GM18519 (cell line): ENCODE measurements around the gene EHD1.

Source experiments
- ATAC-seq: cut with Tn5 transposase; IDR thresholded peaks from one replicate; pipeline ENCODE4 v1.9.1; 2021; ENCODE audit warnings: mild to moderate bottlenecking, moderate library complexity; ENCODE audit not compliant: unreplicated experiment, low FRiP score

The EHD1 gene

DNA sequence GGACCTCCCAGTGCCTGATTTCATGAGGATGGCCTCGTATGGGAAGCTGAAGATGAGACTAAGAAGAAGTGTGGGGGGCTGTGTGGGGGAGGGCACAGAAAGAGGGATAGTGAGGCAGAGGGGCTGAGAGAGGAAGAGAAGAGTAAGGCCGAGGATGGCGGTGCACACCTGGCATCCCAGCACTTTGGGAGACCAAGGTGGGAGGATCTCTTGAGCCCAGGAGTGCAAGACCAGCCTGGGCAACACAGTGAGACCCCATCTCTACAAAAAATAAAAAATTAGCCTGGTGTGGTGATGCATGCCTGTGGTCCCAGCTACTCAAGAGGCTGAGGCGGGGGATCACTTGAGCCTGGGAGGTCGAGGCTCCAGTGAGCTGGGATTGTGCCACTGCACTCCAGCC, 13.5 kb upstream of the EHD1 start:
- no peak for ATAC-seq

DNA sequence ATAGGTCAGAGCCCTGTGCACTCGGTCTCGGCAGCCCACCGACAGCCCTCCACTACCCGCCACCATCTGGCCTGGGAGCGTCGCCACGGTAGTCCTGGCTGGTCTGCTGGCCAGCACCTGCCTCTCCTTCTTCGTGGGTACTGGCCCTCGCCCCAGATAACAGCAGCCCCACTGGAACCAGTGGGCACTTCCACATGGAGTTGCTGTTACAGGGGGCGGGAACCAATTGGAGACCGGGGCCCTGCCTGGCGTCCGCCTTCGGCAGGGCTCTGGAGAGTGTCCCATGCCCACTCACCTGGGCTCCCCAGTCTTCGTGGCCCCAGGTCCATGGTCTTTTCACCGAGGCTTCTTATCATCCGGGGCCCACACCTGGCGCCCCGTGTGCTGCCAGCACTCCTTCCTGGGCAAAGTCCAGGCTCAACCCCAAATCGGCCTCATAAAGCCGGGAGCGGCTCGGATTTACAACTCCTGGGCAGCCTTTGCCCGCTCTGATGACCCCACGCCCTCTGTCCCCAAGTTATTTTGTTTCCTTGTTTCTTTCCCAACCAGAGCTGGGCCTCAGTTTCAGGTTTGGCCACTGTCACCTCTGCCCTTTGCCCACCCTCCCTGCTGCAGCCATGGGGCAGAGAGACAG, 12.9 kb upstream of the EHD1 start:
- no peak for ATAC-seq

DNA sequence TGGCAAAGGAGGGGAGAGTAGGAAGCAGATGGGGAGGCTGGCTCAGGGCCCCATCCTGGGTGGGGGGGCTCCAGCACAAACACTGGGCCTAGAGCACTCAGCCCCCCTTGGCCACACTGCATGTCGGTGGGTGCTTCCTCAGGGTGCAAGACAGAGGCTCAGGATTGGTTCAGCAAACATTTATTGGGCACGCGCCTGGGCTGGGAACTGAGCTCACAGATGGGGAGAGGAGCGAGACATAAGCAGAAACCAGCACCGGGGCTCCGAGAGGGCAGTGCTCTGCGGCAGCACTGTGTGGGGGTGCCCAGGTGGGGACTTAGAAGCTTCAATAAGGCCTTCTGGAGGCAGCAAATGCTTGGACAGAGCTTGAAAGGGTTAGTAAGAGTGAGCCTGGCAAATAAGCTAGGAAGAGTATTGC, 12.1 kb upstream of the EHD1 start:
- ATAC-seq = no peak

DNA sequence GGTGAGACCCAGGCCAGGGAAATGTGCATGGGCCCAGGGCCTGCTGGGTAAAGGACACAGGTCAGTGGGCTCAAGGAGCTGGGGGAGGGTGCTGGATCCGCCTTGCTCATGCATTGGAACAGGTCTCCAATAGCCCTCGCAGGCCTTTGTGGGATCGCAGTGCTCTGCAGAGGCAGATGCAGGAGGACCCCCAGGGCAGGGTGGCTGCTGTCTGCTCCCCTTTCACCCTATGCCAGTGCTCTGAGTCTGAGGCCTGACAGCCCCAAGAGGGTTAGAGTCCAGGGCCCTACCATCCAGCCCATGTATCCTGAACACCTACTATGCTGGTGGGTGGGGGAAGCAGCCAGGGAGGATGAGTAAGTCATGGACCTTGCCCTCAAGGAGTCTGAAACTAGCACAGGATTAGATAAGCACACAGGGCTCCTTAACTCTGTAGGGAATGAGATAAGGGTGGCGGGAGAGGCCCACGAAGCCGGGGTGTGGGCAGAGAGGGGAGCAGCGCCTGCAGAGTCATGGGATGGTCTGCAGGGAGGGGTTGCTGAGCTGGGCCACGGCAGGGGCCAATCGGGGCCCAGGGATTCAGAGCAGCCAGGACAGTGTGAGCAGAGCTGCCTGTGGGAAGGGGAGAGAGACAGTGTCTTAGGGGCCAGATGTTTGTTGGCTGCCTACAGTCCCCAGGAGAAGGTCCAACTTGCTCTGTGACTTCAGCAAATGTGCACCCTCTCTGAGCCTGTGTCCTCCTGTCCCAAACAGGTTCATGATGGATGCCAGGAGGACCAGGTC, 10.5 kb upstream of the EHD1 start:
- ATAC-seq = no peak

DNA sequence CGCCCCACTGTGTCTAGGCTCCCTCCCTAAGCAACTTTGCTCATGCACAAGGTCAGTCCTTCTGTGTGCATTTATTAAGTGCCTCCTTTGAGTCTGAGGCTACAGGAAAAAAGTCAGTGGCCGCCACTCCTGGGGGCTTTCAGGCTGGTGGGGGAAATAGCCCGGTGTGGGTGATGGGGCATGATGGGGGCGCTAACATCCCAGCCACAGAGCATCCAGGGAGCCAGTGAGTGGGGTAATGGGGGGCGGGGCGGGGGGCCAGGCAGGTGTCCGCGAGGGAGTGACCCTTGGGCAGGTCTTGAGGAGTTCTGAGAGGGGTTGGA, 9.9 kb upstream of the EHD1 start:
- ATAC-seq = no peak

DNA sequence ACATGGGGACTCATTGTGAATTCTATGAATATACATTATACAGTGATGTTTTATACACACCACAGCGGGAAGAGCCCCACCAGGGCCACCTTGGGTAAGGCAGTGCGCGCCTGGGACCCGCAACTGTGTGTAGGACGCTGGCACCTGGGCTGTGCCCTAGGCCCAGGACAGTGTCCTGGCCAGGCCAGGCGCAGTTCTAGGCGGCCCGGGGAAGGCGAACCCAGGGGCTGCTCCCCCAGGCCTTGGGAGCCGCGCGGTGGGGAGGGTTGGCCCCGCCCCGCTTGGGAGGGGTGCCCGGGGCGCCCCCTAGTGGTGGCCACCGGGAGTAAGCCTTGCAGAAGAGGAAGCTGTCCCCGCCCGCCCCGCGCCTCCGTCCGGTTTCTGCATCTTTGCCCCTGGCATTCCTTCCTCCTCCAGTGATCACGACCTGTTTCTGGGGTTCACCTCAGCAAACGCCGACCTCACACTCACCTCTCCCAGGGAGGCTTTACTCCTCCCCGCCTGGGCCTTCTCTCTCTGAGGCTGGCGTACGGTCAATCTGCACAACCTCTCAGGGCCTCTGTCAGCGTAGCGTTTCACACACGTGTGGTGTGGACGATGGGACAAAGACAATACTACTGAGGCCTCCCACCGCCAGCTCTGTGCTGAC, 9.5 kb upstream of the EHD1 start:
- no peak for ATAC-seq

DNA sequence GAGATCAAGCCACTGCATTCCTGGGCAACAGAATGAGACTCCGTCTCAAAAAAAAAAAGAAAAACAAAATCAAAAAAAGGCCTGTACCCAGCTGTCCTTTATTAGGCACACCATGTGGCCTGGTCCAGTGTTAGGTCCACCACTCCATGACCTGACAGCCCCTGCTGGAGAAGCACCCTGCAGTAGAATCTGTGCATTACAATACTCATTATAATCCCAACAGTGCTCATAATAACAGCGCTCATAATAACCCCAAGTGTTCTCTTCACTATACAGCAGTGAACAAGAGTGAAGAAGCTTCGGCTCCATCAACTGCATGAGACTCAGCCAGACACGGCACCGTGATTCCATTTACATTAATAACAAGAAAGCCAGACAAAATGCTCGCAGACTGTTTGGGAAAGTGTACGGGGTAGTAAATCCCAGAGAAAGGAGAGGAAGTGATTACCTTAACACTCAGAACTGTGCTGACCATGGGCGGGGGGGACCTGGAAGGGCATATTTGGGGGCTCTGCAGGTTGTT, 8.9 kb upstream of the EHD1 start:
- ATAC-seq = no peak

DNA sequence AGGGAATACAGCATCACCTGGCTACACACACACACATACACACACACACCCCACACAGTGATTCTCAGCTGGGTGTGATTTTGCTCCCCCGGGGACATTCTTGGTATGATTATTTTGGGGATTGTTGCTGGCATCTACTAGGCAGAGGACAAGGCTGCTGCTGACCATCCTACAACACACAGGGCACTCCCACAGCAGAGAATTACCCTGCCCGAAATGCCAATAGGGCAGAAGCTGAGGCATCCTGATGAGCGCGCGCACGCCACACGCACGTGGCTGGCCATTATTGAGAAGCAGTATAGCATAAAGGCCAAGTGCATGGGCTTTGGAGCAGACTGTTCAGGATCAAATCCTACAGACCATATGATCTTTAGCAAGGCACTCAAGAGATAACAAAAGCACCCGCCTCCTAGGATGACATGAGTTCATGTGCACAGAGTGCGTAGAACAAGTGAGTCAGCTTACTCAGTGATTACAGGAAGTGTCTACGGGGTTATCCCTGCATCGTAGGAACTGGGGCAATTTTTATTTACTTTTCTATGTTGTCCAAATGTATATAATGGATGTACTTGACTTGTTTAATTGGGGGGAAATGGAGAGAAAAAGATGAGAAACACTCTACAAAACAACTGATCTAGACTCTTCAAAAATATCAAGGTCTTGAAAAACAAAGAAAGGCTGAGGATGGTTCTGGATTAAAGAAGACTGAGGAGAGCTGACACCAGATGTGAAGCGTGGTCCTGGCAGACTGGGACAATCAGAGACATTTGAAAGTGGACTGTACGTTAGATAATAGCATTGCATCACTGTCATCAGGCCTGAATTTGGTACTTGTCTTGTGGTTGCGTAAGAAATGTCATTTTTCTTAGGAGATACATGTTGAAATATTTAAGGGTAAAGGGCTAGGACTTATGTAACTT, 7.2 kb upstream of the EHD1 start:
- ATAC-seq = no peak

DNA sequence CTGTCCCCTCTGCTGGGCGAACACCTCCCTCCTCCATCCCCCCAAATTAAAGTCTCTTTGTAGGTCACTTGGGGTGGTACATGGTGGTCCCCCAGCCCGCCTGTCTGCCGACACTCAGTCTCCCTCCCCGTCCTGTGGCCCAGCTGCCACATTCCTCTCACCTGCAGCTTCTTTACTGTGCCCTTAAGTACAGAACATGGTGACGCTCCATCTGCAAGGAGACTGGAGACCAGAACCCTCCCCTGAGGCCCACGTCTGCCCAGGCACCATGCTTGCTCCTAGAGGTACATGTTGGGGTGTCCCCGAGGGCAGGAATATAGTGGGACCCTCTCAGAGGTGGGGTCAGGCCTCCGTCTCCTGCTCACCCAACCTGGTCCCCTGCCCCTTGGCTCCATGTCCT, 5.6 kb upstream of the EHD1 start:
- no peak for ATAC-seq

DNA sequence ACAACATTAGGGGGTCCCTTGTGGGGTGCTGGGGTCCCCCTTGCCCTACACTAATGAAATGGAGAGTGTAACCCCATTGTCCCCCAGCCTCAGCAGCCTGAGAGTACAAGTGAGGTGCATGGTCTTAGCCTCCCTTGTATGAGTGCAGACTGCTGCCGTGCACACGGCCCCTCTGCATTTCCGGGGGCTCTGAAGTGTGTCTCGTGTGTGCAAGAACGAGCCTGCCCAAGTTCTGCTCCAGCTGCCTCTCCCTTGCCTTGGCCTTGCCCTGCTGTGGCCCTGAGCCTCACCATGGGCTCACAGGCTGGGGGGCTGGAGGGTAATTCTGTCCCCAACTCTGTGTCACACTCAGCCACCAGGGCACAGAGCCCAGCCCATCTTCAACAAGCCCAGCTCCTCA, 5.2 kb upstream of the EHD1 start:
- no peak for ATAC-seq

DNA sequence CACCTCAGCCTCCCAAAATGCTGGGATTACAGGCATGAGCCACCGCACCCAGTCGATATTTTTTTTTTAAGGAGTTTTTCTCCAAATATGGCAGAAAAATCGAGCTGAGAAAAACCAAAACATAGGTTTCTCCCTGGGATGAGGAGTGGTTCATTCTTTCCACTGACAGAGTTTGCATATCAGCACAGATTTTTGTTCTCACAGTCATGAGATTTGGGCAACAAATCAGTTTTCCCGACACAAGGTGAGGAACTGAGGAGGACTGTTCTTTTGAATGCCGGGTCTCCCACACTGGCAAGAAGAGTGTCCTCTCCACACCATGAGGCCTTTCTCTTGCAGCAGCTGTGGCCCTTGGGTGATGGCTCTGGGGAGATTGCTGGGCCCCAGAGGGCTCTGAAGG, 3.8 kb upstream of the EHD1 start:
- no peak for ATAC-seq

DNA sequence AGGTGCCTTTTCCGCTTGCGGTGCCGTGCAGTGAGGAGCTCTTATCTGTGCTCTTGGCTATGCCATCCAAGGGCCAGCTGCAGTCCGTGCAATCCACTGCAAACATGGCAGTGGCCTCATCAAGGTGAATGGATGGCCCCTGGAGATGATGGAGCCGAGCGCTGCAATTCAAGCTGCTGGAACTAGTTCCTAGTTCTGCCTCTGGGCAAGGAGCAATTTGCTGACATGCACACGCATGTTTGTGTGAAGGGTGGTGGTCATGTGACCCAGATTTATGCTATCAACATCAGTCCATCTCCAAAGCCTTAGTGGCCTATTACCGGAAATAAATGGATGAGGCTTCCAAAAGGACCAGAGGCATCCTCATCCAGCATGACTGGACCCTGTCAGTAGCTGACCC, 3.1 kb upstream of the EHD1 start:
- ATAC-seq = no peak

DNA sequence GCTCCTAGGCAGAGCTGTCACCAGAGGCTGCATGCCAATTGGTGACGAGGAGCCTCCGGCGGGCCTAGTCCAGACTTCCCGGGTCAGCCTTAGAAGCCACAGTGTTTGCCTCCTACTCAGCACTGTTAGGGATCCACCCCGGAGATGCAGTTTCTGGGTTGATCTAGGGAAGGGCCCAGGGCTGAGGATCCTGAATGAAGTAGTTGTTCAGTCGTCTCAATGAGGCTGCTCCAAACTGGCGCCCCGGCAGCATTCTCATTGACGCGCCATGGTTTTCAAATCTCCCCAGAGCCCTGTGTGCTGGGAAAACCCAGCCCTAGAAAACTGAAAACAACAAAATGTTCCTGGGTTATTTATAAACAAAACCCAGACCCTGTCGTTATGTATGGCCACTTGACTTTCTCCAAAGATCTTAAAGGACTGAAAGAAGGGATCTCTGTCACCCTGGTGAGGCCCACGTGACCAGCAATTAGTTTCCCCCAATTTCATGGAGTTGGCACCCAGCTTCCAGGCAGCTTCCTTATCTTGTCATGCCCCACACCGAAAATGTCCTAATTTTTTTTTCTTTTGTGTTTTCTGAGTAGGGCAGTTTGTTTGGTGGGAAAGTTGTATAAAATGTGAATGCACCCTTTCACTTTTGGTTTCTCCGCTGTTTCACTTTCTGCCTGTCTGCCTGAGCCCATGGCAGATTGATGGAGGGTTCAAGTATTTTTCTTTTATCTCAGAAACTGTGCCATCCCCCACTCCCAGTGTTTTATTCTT, 2.0 kb upstream of the EHD1 start:
- ATAC-seq = no peak

DNA sequence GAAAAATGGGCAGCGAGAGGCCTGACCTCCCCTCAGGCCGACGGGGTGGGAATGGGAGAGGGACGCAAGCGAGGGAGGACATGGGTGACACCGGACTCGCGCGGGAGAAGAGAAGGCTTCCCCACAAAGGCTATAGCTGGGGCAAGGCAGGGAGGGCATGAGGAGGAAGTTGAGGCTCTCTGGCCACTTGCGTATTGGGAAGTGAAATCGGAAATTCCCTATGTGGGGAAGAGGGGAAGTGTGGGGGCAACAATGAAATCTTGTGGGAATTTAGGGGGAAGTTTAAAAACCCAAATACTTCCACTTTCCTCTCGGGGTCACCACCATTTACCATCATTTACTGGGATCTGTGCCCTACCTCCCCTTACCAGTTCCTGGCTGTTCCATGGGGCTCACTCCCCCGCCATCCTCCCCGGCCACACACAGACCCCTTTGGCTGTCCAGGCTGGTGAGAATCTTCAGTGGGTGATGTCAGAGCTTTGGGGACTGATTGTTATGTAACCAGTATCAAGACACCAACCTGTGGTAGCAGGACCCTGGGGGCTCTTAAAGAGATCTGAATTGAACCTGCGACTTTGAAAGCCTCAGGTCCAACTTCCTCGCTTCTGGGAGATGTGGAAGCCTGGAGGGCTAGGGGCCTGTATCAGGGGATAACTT, 951 bp upstream of the EHD1 start:
- ATAC-seq = no peak

DNA sequence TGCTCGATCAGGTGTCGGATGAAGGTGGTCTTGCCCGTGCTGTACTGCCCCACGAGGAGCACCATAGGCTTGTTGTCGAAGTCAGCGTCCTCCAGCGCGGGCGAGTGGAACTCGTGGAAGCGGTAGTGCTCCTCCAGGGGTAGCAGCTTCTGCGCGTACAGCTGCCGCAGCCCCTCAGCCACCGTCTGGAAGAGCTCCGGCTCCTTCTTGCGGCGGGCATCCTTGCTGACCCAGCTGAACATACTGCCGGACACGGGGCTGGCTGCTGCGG, 263 bp downstream of the EHD1 start:
- ATAC-seq = no peak

DNA sequence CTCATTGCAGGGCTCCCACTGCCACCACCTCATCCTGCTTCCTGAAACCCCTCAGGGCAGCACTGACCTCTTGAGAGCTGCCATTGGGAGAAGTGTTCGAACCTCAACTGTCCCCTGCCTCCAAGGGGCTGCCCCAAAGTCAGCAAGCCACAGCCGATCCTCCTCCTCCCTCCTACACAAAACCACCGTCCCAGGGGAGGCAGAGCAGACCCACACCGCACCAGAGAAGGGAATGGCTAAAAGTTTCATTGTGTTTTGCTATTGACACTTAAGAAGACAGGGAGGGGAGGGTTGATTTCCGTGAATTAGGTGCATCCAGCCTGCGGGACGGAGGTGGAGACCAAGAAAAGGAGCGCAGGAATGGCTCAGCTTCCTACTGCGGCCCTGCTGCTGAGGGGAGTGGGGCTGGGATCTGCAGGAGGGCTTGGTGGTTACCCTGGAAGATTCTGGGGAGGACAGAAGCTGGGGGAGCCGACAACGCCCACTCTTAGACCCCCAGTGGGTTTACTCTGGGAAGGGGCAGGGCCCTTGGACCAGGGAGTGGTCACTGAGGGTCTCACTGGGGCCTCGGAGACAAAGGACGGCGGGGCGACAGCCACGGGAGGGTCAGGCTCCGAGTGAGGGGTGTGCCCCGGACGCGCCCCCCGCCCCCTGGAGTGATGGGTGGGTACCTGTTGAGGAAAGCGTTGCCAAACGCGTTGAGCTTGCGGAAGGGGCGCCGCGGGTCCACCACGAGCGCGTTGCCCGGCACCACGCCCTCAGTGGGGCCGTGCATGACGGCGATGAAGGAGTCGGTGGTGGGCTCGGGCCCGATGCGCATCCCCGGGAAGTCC, 815 bp downstream of the EHD1 start:
- no peak for ATAC-seq

DNA sequence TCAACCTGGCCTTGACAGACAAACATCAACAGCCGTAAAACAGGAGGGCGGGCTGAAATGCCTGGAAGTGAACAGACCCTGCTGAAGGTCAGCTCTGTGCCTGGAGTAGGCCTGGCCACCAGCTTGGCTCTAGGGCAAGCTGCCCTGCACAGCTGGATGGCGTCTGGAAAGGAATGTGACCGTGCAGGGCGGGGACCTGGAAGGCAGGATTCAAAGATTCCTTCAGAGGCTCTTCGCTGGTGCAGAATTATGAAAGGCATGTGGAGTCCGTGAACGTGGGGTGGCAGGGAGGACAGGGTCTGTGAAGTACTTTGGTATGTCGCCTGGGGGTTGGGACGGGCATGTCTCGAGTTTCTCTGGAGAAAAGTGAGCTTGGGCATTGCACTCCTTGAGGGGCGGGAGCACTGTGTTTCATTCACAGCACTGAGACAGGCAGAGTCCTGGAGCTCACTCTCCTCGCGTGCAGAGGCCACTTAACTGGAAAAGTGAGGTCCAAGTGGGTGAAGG, 1.5 kb downstream of the EHD1 start:
- no peak for ATAC-seq

DNA sequence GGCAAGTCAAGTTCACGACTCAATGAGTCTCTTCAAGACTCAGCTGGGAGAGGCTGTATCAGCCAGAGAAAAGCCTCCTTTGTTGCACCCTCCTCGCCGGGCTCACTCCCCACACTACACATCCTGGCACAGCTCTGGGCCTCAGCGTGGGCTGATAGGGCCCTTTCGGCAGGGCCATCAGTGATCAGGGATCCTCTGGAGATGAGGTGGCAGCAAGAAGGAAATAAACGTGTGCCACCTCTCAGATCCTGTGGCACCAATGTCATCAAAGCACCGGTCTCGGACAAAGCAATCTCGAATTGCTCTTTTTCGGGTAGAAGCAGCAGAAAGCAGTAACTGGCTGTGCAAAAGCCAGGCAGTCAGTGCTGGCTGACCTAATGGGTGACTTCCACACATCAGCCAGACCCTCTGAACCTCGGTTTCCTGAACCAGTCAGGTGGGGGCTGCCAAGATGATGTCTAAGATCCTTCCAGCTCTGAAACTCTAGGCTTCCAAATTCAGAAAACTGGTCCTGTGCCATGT, 2.1 kb downstream of the EHD1 start:
- ATAC-seq = no peak
